Measurements from ENCODE around the gene FBLN2. TPM values are rescaled to one million over a fixed set of nuclear protein-coding genes. Genes with fewer than 3 reads are reported as not detected.

FBLN2 gene
- polyA plus RNA-seq, 1 of the 3 experiments (the other 2 are of a cell fraction): 5.2 TPM

GRCh38 chr3:13528217-13528867 is 20.6 kb upstream of the FBLN2 start:
- H3K9ac ChIP-seq: no peak overlapping the region
- no peak overlapping the region for H3K4me2 ChIP-seq
- no peaks in the 10 kb centered on the region for H3F3A ChIP-seq (replicated peaks; ENCODE audit: insufficient read depth)
- DNase-seq: peak; percentile 72
- no peaks in the 10 kb centered on the region for H3K79me2 ChIP-seq (ENCODE audit: insufficient read depth)
- H3K4me3 ChIP-seq (ENCODE audit: low read depth in 2 of 2, low read length in 1 of 2): no peak overlapping the region
- WGBS (ENCODE audit: low lambda C conversion rate): 48% methylated on average over 9 of the region's 11 CpGs
- no peaks in the 10 kb centered on the region for H3K36me3 ChIP-seq (replicated peaks in 1 of 2; ENCODE audit: control insufficient read depth in 1 of 2, insufficient read depth in 2 of 2, low read length in 1 of 2)
- ChIA-PET CTCF (interaction anchor here (0.6 to 2.9 kb wide), 9 partner anchors 11 to 356 kb away, joined by 3 to 13 read pairs (median 4); no protein-coding TSS in a partner anchor), POLR2A (no interaction called here)
- no peaks in the 10 kb centered on the region for H3K27me3 ChIP-seq (ENCODE audit: insufficient read depth)
- H3K9me2 ChIP-seq: no peaks in the 10 kb centered on the region
- peak; percentile 28 for TF ChIP-seq CTCF (IDR thresholded peaks at IDR 0.05)
- no peak for TF ChIP-seq EP300 (IDR thresholded peaks at IDR 0.05; ENCODE audit: borderline replicate concordance in 1 of 2, low read depth in 1 of 2, low read length in 1 of 2)
- TF ChIP-seq SIN3A (IDR thresholded peaks at IDR 0.05; ENCODE audit: borderline replicate concordance, low read depth, low read length): no peak
- no peak for TF ChIP-seq EZH2phosphoT487 (IDR thresholded peaks at IDR 0.05; ENCODE audit: borderline replicate concordance, low read depth)
- TF ChIP-seq REST (IDR thresholded peaks at IDR 0.05; ENCODE audit: low read depth, low read length): no peak
- no peak for TF ChIP-seq USF1 (IDR thresholded peaks at IDR 0.05; ENCODE audit: borderline replicate concordance, low read depth)
- TF ChIP-seq POLR2AphosphoS5 (IDR thresholded peaks at IDR 0.05; ENCODE audit: low read depth, low read length): no peak
- peaks cover 0 to 21% of the 10 kb centered on the region in 2 experiments; a peak in 3 of 4 replicates for H3K4me1 ChIP-seq (ENCODE audit: control insufficient read depth in 1 of 2, insufficient read depth in 2 of 2, low read depth in 1 of 2, low read length in 1 of 2)
- H4K20me1 ChIP-seq (ENCODE audit: insufficient read depth): no peaks in the 10 kb centered on the region
- H3K27ac ChIP-seq (ENCODE audit: low read depth in 2 of 2, low read length in 1 of 2): no peak overlapping the region
- no peaks in the 10 kb centered on the region for H3K9me3 ChIP-seq
- H2AFZ ChIP-seq (ENCODE audit: low read depth): no peak overlapping the region

Measured in SK-N-SH (cell line).